ENCODE data around the gene MSN.
"Not testable (repeated sequence)": the region's sequence is repeated elsewhere in the genome, so short reads cannot be mapped to it uniquely, and the experiment has no call there.

Gene MSN

GRCh38 chrX:65720381-65720964 lies 53.0 kb downstream of the MSN start:
- no peak for DNase-seq (ENCODE audit: low spot score)

DNA sequence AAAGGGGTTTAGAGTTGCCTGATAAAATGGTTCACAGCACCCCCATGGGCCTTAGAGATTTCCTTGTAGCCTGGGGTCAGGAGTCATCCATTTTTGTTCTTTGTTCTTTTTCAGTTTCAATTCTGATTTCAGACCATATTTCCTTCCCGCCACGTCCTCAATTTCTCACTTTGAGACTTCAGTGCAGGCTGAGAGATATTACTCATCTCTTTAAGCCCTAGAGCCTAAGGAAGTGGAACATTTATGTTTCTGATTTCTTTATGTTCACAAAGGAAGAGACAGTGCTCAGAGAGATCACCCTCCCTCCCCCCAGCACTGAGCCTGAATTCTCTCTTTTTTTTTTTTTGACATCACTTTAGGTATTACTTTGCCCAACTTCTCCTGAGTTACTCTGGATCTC lies 56.3 kb downstream of the MSN start:
- no peak for DNase-seq (ENCODE audit: low spot score)

DNA sequence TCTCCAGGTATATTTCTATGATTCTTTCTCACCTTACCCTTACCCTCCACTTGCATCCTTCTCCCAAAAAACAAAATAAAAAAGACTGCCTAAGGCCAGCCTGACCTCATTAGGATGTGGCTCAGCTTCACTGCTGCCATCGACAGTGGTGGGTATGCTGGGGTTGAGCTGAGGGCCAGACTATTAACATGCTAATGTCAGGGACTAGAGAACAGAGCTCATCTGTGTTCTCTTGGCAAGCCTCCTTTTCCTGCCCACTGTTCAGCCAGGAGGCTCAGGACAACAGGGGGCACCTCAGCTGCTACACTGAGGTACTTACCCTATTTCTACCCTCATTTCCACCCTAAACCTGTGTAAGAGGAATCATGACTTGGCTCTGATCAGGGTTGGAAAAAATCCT lies 59.3 kb downstream of the MSN start:
- no peak for DNase-seq (ENCODE audit: low spot score)

DNA sequence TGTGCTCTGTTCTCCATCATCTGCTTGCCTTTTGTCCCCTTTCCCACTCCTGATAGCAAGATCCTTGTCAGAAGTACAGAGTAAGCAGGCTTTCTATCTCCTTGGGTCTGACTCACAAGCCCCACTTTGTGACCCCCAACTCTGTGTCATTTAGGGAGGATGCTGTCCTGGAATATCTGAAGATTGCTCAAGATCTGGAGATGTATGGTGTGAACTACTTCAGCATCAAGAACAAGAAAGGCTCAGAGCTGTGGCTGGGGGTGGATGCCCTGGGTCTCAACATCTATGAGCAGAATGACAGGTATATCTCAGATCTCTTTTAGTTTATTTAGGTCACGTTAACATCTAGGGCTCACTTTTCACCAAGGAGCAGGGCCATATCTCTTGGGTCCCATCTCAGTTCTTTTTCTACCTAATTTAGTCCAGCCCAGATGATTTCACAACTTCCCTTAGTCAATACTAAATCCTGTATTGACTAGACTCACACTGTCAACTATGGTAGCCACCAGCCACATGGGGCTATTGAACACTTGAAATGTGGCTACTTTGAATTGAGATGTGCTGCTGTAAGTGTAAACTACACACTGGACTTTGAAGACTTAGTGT lies 64.3 kb downstream of the MSN start:
- DNase-seq (ENCODE audit: low spot score), result no peak

GRCh38 chrX:65740909-65741308 lies 73.5 kb downstream of the MSN start:
- DNase-seq (ENCODE audit: low spot score), result no peak

- no peak for DNase-seq (ENCODE audit: low spot score)
Observed at GRCh38 chrX:65741823-65742222, 74.4 kb downstream of the MSN start.

GRCh38 chrX:65744965-65745364 lies 77.5 kb downstream of the MSN start:
- DNase-seq (ENCODE audit: low spot score), result no peak

DNA sequence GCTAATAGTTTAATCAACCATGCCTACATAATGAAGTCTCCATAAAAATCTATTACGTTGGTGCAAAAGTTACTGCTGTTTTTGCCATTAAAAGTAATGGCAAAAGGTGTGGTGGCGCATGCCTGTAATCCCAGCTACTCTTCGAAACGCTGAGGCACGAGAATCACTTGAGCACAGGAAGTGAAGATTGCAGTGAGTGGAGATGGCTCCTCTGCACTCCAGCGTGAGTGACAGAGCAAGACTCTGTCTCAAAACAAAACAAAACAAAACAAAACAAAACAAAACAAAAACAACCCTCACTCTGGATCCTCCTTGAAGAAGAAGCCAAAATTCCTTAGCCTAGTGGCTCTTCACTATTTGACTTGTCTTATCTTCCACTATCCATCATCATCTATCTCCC lies 78.0 kb downstream of the MSN start:
- no peak for DNase-seq (ENCODE audit: low spot score)

DNA sequence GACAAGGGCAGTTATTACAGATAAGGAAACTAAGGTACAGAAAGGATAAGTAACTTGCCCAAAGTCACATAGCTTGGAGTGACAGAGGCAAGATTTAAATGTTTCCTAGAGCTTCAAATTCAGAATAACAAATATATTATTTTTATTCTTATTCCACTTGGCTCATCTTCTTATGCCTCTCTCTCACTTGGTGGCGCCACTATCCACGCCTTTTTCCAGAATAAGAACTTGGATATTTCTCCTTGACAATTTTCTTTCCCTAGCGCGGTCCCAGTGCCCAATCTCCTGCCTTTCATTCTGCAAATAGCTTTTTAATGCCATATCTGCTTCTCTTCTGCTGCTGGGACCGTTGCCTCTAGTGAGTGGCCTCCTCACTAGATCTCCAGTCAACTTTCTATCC lies 78.5 kb downstream of the MSN start:
- DNase-seq (ENCODE audit: low spot score), result no peak

GRCh38 chrX:65750674-65751469 lies 83.4 kb downstream of the MSN start:
- DNase-seq (ENCODE audit: low spot score), result no peak

GRCh38 chrX:65751519-65751918 lies 84.1 kb downstream of the MSN start:
- DNase-seq (ENCODE audit: low spot score), result no peak

DNA sequence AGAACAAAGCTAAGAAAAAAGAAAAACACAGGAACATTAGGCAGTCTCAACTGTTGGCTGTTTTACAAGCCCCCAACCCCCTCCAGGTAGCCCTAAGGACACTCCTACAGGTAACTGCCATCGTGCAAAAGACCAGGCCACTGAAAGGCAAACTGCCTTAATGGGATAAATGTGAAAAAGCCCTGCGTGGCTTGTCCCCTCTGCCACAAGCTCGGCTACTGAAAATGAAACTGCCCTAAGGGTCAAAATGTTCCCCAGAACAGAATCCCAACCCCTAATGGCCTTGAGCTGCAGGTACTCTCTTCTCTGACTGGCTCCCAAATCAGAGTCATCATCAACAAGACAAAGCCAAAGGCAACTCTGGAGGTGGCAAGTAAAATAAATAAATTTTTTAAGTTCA lies 84.8 kb downstream of the MSN start:
- DNase-seq (ENCODE audit: low spot score), result no peak

DNA sequence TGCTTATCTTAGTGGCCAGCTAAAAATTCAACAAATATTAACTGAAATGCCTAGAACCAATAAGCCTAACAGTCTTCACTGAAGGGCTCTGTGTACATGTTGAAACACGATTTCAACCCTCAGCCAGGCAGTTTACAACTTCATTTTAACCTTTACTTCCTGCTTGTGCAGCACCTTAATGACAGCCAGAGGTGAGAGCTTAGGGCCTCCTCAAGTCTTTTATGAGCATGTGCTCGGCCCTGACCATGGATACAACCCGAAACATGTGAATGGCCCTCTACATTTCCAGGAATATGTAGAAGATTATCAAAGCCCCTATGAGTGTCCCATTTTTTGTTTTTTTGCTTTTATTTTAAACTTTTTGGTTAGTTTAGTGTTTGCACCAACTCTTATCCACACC lies 88.3 kb downstream of the MSN start:
- DNase-seq (ENCODE audit: low spot score), result no peak

GRCh38 chrX:65757943-65758342 lies 90.5 kb downstream of the MSN start:
- DNase-seq (ENCODE audit: low spot score), result no peak

GRCh38 chrX:65758505-65758904 lies 91.1 kb downstream of the MSN start:
- DNase-seq (ENCODE audit: low spot score), result no peak

DNA sequence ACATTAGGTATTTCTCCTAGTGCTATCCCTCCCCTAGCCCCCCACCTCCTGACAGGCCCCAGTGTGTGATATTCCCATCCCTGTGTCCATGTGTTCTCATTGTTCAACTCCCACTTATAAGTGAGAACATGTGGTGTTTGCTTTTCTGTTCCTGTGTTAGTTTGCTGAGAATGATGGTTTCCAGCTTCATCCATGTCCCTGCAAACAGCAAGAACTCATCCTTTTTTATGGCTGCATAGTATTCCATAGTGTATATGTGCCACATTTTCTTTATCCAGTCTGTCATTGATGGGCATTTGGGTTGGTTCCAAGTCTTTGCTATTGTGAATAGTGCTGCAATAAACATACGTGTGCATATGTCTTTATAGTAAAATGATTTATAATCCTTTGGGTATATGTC lies 92.1 kb downstream of the MSN start:
- DNase-seq (ENCODE audit: low spot score), result not testable (repeated sequence)

GRCh38 chrX:65769564-65770292 lies 102.3 kb downstream of the MSN start:
- DNase-seq (ENCODE audit: low spot score), result no peak

DNA sequence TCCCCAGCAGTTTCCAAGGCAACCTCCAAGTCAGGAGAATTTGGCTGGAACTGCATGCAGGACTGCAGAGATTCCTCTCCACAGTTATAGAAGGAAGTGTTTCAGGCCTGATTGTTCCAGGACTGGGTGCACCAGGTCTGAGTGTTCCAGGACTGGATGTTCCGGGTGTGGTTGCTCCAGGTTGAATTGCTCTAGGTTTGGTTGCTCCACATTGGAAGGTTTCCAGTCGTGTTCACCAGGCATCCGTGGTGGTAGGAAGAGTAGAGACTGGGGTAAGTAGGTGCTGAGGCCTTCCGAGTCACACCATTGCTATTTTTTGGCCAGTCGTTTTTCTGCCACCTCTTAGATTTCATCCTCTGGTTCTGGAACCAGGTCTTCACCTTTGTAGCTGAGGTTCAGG lies 105.4 kb downstream of the MSN start:
- no peak for DNase-seq (ENCODE audit: low spot score)

GRCh38 chrX:65781845-65782244 lies 114.4 kb downstream of the MSN start:
- no peak for DNase-seq (ENCODE audit: low spot score)

- DNase-seq (ENCODE audit: low spot score), result no peak
Observed at GRCh38 chrX:65783746-65784145, 116.3 kb downstream of the MSN start.
